ENCODE measurements around the gene FRMD3. TPM values are rescaled to one million over a fixed set of nuclear protein-coding genes. Genes with fewer than 3 reads are reported as not detected.

The FRMD3 gene
- total RNA-seq, 1 donor from 2014 or later, result 2.8 TPM

- DNase-seq (ENCODE audit: low read depth in 2 of 2), result no peak
These were observed 201.5 kb downstream of the FRMD3 start for GRCh38 chr9:83336706-83337105.

GRCh38 chr9:83334320-83334719, 203.9 kb downstream of the FRMD3 start:
- peak; percentile 53 to 83 for DNase-seq (ENCODE audit: low read depth in 2 of 2)

DNA sequence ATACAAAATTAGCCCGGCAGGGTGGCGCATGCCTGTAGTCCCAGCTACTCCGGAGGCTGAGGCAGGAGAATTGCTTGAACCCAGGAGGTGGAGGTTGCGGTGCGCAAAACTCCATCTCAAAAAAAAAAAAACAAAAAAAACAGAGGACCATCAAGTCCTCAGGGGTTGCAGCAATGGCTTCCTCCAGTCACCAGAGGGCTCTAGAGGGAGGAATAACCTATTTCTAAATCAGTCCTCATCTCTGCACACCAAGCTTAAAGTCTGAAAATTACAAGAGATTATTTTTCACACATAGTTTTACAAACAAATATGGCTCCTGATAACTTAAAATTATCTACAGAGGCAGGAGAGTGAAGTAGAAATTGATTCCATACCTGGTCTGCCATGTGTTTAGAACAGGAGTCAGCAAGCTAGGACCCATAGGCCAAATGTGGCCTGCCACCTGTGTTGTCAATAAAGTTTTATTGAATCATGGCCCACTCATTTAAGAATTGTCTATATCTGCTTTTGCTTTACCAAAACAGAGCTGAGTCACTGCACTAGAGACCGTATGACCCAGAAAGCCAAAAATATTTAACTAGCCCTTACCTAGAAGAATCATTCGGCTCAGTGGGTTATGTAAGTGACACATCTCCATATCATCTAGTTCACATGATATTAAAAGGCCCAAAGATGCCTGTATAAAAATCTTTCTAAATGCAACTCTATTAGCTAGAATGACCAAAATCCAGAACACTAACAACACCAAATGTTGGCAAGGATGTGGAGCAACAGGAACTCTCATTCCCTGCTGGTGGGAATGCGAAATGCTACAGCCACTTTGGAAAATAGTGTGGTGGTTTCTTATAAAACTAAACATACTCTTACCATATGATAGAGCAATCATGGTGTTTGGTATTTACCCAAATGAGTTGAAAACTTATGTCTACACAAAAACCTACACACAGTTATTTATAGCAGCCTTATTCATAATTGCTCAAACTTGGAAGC, 207.7 kb downstream of the FRMD3 start:
- DNase-seq (ENCODE audit: low read depth in 2 of 2), result no peak

DNA sequence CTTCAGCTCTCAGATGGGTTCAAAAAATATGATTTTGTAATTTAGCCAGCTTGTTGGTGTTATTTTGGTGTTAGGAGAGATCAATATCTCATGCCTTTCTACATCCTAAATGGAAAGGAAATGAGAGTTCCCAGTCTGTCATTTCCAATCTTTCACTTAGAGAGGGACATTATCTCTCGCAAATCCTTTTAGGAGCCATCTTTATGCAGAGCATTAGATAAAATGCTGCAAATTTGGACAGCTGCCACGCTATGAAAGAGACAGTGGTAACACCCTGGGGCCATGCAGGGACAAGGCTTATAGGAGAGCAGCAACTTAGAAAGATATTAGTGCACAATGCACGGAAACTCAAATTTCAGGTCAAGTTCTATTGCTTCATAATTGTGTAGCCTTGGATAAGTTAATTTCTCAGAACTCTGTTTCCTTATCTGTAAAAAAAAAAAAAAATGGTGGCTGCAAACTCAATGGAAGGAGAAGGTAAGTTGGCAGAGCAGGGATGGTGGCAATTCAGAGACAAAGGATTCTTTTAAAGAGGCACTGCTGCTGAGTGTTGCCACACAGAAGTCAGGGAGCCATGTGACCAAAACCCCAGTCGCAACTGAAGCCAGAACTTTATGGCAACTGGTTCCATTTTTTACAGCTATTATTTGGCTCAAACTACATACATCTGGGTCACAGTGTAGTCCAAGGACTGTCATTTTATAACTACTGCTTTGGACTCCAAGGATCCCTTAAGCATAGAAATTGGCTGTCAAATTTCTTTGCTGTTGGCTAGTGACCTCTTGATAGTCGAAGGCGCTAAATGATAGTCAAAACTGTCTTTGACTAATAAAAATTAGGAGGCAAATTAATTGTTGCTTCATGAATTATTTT, 210.2 kb downstream of the FRMD3 start:
- DNase-seq (ENCODE audit: low read depth in 2 of 2), result no peak

GRCh38 chr9:83327323-83327722, 210.9 kb downstream of the FRMD3 start:
- DNase-seq (ENCODE audit: low read depth in 2 of 2), result no peak

- DNase-seq (ENCODE audit: low read depth in 2 of 2), result no peak
These were observed 215.1 kb downstream of the FRMD3 start for GRCh38 chr9:83323148-83323547.

DNA sequence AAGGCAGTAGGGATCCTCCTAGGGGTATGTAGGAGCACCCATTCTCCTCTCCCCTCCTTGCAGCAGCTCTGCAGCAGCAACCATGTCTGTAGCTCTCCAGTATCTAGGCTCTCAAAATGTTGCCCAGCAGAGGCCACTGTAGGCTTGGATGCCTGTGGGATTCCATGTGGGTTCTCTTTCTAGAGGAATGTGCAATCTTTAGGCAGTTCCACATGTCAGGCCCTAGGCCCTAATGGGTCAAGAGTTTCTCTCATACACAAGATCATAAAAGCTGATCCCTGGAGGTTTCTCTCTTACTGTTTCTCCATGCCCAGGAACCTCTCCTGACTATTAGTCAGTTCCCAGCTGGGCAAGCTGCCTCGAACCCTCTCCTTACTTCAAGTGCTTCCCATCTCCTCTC, 215.8 kb downstream of the FRMD3 start:
- no peak for DNase-seq (ENCODE audit: low read depth in 2 of 2)

DNA sequence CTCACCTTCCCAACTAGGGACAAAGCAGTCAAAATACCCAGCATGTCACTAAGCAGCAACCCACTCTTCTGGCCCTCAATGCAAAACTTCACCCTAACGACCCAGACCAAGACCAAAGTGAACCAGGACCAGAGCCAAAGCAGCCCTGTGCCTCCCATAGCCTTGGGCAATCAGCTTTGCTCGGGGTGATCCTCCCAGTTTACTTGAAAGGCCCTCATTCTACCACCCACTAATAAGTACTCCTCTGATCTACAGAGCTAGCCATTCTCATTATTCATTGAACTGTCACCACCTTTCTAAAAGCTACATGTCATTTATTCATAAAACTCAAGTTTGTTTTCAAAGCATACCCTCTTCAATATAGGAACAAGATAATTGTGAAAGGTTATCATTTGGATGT, 221.0 kb downstream of the FRMD3 start:
- no peak for DNase-seq (ENCODE audit: low read depth in 2 of 2)

DNA sequence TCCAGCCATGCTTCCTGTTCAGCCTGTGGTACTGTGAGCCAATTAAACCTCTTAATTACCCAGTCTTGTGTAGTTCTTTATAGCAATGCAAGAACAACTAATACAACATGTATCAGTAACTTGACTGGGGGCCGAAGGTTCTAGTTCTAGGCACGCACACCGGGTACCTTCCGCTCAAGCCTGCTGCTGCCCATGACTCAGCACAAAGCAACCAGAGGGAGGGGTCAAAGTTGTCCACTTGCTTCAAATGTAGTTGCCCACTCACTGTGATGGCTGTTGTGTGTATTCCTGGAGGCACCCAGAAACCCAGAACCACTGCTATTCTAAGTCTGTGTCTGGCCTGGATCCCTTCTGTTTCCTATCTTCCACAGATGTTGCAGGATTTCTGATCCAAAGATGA, 222.6 kb downstream of the FRMD3 start:
- DNase-seq (ENCODE audit: low read depth in 2 of 2), result no peak

- DNase-seq (ENCODE audit: low read depth in 2 of 2), result no peak
These were observed 224.4 kb downstream of the FRMD3 start for GRCh38 chr9:83313781-83314180.

DNA sequence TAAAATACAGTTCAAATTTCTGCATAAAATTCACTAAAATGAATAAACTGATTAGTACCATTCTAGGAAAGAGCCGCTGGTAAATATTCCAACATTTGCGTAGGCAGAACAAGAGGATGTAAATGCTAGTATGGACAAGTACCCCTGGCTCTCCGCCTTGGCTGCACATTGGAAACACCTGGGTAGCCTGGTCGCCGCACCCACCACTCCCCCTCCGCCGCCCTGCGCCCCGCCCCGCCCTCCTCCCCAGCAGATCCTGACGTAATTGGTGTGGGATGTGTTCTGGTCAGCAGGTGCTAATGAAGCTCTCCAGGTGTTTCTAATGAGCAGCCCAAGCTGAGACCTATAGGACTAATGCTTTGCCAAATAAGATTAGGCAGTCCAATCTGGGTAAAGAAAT, 225.7 kb downstream of the FRMD3 start:
- no peak for DNase-seq (ENCODE audit: low read depth in 2 of 2)

GRCh38 chr9:83307066-83307724, 231.0 kb downstream of the FRMD3 start:
- peak in 1 of 2 donors; percentile 63 for DNase-seq (ENCODE audit: low read depth in 2 of 2)

DNA sequence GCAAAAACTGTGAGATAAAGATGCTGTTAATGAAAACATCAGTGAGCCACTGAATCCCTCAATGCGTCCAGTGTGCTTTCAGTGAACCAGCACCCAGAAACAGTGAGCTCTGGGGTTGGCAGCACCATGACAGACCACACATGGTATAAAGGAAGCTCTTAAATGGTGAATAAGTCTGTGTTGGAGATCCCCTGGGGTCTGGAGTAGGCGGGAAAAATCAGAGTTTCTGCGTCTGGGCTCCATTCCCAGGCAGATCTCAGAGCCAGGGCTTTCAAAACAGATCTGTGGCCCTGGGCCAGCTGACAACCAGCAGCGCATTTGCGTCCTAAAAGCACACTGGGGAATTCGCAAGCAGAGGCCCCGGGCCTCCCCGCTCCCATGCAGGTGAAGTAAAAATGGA, 233.5 kb downstream of the FRMD3 start:
- DNase-seq (ENCODE audit: low read depth in 2 of 2), result peak in 1 of 2 donors; percentile 72

- DNase-seq (ENCODE audit: low read depth in 2 of 2), result peak in 1 of 2 donors; percentile 59
These were observed 238.6 kb downstream of the FRMD3 start for GRCh38 chr9:83299571-83299970.

- DNase-seq (ENCODE audit: low read depth in 2 of 2), result no peak
These were observed 239.1 kb downstream of the FRMD3 start for GRCh38 chr9:83299094-83299493.

DNA sequence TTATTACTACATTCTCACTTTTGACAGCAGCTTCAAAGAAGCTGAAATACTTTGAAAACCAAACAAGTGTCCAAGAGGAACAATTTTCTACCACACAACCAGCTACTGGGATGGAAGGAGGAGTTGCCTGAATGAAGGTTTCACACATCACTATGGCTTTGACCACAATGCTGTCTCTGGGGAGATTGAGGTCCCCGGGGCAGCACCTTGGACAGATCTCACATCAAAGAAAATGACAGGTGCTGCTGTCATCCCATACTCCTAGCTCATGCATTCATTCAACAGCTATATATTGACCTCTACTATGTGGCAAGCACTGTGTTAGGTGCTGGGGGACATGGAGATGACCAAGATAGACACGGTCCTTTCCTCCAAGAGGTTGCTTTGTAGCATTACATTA, 242.1 kb downstream of the FRMD3 start:
- no peak for DNase-seq (ENCODE audit: low read depth in 2 of 2)

- no peak for DNase-seq (ENCODE audit: low read depth in 2 of 2)
These were observed 243.4 kb downstream of the FRMD3 start for GRCh38 chr9:83294816-83295215.

DNA sequence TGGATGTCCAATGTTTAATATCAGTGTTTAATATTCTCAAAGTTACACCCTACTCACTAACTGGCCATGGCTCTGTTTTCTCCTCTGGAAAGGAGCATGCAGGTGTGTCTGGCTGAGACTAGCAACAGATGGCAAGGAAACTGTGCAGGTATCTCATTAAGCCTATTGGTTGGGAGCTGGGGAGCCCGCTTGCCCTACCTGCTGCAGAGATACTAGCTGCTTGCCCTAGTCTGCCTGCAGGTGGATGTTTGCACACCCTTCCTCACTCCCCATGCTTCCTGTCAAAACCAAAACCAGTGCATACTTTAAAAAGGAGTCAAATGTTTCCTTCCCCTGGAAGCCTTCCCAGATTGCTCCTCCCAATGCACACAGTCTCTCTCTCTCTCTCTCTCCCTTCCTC, 247.0 kb downstream of the FRMD3 start:
- no peak for DNase-seq (ENCODE audit: low read depth in 2 of 2)

DNA sequence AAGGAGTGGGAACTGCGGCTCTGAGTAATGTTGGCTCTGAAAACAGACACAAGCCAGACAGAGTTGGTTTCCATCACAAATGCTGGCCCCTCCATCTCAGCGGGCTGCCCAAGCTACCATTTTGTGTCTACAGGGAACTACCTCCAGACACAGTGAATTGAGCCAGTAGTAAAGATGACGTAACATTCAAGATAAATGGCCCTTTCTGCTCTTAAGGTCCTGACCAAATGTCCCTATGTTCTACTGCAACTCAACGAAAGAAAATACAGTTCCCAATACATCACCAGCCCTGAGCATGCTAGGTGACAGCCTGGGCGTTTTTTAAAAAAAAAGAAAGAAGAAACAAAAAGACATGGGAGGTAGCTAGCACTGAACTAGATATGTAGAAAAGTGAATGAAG, 247.5 kb downstream of the FRMD3 start:
- no peak for DNase-seq (ENCODE audit: low read depth in 2 of 2)

- no peak for DNase-seq (ENCODE audit: low read depth in 2 of 2)
These were observed 251.2 kb downstream of the FRMD3 start for GRCh38 chr9:83287021-83287420.

DNA sequence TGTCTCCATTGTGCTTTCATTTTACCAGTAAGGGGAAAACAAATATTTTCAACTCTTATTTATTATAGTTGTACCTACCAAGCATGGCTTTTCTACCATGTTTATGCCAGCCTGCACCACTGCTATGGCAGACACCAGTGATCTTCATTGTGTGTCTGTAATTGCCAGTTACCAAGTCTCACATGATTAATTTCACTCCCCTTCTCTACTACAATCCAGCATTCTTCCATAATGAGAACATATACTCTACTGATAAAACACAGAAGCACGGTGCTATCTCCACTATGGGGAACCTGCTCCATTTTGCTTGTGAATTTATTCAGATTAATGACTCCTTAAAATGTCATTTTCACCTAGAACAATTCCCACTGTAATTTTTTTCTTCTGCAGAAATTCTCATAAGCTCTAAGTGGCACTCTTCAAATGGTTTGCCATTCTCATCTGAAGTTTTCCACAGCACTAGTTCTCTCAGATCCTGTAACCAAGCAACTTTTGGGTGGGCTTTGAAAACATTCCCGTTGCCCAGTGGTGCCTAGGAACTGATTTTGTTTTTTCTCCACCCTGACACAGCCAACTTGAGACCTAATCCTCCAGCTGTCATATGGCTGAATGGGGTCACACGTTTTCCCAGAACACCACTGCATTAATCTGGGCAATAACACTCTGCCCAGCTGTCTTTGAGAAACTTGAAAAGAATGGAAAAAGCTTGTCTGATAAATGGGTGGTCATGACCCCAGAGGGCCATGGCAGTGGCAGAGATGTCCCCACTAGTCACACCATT, 252.6 kb downstream of the FRMD3 start:
- no peak for DNase-seq (ENCODE audit: low read depth in 2 of 2)

Data from dermis microvascular lymphatic vessel endothelial cell (primary cell).